ENCODE data around the gene GPC3. TPM values are rescaled to one million over a fixed set of nuclear protein-coding genes. Genes with fewer than 3 reads are reported as not detected.

The GPC3 gene
- total RNA-seq, 1 donor from 2014 or later: not detected

DNA sequence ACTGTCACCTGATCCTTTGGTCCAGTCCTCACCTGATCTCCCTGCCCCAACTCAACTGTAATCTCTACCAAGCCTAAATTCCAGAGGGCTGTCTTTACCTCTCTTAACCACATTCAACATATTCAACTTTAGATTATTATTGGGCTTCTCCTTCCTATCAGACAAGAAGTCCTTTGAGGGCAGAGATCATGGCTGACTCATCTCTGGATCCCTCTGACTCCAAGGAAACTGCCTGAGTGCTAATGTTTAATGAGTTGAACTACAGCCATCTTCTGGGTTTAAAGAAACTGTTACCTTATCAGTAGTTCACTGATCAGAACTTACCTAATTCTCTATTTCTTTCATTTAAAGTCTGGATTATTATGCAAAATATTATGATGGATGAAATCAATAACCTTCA, 135.7 kb downstream of the GPC3 start:
- DNase-seq (ENCODE audit: low read depth, low spot score): no peak

DNA sequence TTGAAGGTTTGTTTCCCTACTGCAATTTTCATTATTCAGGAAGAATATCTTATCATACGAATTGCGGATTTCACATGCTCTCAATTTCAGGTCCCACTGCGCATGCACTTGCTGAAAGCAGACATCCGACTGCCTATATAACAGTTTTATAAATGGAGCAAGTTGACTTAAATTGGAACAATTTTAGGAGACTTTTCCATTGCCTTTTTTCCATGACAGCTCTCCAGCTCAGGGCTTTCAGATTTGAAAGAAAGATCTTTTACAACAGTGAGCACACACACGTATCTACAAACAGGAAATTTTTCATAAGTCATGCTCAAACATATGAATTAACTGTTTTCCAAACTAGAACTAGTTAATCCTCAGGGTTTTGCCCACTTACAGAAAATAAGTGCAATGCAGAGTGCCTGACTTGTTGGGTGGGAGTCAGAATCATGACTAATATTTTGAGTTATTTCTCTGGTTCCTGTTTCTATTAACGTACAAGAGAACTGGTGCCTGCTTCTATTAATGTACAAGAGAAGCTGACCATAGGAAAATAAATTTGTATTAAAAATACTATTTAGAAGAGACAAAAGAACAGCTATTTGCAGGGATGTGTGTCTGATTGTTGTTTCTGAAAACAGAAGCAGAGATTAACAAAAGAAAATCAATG, 137.9 kb downstream of the GPC3 start:
- DNase-seq (ENCODE audit: low read depth, low spot score): no peak

DNA sequence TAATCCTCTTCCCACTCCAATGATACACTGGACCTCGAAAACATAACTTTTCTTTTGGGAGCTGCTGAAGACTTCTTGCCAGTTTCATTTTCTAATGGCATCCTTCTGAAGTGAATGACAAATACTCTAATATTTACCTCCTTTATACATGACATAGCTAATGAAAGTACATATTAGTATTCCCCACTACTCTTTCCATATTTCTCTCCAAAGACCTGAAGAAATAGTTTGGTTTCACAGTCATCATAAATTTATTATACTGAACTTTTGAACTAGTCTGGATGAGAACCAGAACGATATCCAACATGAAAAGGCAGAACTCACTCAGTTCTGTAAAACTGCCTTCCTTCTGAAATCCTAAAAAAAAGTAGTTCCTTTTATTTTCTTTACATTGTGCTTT, 139.1 kb downstream of the GPC3 start:
- DNase-seq (ENCODE audit: low read depth, low spot score): no peak

DNA sequence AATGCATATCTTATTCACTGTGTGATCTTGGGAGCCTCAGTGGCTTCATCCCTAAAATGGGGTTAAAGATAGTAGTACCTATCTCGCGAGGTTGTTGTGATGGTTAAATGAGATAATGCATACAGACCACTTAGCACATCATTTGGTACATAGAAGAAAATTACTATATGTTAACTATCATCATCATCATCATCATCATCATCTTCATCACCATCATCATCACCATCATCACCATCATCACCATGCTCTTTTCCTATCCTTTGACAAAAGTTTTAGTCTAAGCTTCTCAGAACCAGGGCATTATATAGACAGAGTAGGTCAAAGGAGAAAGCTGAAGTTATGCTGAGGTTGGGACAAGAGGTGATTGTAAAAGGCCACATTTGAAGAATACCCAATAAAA, 145.0 kb downstream of the GPC3 start:
- no peak for DNase-seq (ENCODE audit: low read depth, low spot score)

DNA sequence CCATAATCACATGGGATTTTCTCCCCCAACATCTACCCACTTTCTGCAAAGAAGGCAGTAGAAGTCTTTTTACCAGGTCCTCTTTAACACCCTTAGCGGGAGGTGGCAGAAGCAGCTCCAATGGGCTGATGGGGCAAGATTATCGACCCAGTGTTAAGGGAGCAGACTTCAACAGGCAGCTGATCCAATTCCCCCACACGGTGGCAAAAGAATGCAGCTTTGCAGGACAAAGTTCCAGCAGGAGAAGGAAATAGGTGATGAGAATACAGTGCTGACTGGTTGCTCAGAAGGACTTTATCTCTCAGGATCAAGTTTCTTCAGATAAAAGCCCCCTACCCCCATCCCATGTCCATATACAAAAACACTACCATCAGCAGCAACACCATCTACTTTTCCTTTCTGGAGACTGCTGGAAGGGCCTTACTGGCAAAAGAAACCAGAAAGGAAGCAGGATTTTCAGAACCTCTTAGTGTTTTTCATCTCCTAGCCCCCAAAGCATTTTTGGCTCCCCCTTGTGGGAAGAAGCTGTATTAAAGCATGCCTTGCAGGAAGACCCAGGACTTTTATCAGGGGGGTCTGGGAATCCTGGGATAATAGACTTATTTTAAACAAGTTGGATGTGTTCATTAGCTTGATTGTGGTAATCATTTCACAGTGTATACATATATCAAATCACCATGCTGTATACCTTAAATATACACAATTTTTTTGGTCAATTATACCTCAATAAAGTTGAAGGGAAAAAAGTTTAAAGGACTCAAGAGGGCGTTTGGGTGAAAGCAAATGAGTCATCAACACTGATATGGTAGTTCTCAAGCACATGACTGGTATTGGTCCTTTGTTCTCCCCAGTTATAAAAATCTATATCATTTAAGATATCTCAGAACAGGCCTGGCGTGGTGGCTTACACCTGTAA, 146.4 kb downstream of the GPC3 start:
- DNase-seq (ENCODE audit: low read depth, low spot score): peak; percentile 2

DNA sequence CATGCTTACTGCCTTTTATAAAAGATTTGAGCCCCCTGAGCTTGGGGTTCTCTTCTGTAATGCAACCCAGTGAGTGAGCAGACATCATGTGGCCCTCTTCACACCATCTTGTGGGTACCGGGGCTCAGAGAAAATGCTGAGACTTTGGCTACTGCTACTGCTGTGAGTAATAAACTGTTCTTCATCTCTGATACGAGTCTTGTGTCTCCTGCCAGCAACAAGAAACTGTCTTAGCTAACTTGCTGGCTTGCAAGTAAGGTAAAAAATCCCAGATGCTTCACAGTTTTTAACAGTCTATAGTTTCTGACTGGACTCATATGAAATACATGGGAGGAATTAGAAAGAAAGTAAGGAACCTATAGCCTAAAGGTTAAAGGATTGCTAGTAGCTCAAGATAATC, 148.3 kb downstream of the GPC3 start:
- no peak for DNase-seq (ENCODE audit: low read depth, low spot score)

DNA sequence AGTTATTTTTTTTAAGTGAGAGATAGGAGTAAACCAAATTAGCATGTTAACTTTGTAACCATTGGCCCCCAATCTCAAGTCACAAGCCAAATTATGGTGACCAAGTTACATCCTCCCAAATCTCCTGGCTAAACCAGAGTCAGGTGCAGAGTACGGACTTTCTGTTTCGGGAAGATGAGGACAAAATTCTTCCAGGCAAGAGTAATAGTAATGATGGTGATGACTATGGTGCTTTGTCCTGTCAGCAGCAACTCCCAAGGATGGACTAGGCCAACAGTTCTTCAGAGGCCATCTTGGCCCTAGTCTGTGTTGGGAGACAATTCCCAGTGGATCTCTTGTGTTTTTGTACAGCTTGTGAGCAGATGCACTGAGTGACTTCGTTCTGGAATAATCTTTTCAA, 148.8 kb downstream of the GPC3 start:
- DNase-seq (ENCODE audit: low read depth, low spot score): no peak

DNA sequence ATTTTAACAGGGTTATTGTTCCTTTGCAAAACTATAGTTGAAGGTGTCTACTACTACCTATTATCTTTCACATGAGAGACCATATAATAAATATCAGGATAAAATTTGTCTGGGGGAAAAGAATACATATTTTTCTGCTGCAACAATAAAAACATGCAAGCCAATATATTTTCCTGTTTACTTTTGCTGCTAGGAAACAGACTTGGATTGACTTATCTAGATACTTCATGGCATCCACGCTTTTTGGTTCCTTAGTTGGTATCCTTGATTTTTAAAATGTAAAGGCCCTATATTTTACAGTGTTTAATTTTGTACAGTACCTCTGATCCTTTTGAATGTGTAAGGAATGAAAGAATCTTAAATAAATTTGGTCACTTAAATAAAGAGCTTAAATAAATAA, 150.6 kb downstream of the GPC3 start:
- no peak for DNase-seq (ENCODE audit: low read depth, low spot score)

DNA sequence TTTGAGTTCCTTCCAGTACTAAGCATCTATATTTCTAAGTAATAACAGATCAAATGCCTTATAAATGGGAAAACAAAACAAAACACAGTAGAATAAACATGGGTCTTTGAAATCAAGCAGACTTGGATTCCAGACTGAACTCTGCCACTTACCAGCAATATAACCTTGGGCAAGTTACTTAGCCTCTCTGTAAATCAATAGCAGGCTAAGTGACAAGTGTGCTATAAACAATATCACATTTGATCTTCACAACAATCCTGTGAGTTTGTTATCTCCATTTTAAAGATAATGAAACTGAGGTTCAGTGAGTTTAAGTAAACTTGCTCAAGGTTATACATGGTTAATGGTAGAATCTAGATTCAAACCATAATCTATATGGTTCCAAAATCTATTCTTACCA, 165.8 kb downstream of the GPC3 start:
- DNase-seq (ENCODE audit: low read depth, low spot score): no peak

DNA sequence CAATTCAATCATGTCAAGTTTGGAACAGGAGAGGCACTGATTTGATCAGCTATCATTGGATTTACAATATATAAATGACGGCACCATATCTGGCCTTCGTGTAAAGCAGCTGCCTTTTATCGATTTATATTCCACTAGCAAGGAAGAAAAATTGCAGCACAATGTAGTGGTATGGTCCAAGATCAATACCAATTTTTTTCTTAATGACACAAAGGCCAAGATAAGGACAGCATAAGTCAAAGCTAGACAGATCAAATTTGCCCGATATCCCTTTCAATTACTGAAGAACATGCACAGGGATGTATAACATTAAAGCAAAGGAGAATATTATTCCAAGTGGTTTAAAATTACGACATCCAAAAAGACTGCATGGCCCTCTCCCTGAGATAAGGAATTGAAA, 167.4 kb downstream of the GPC3 start:
- no peak for DNase-seq (ENCODE audit: low read depth, low spot score)

DNA sequence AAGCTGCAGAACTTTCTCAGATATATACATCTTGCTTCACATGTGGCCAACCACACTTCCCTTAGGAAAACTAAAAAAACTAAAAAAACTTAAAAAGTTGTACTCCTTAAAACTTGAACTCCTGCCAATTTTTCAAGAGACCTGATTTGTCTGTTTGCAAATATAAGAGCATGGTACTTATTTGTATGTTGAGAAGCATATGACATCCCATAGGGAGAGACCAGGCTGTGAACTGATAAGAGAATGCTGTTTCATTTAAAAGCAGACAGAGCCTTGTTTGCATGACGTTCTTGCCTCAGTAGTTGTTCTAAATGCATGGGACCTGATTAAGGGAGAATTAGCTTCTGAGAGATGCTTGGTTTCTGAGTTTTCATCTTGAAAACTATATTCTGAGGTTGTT, 169.9 kb downstream of the GPC3 start:
- no peak for DNase-seq (ENCODE audit: low read depth, low spot score)

DNA sequence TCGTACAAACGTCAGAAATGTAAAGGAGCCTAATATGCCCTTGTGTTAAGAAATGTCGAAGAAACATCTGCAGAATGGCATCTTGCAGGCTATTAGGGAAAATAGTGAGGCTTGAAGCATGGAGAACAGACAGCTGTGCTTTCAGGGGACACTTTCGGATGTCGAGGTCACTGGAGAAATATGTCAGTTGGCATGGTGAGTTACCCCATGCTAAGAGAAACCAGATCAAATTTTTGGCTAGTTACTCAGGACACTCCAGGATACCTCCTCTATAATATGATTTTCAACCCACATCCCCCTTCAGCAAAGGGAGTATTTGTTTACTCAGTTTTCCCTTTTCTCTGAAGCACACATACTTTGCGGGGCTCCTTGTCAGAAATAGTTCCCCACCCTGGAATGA, 171.4 kb downstream of the GPC3 start:
- DNase-seq (ENCODE audit: low read depth, low spot score): no peak

DNA sequence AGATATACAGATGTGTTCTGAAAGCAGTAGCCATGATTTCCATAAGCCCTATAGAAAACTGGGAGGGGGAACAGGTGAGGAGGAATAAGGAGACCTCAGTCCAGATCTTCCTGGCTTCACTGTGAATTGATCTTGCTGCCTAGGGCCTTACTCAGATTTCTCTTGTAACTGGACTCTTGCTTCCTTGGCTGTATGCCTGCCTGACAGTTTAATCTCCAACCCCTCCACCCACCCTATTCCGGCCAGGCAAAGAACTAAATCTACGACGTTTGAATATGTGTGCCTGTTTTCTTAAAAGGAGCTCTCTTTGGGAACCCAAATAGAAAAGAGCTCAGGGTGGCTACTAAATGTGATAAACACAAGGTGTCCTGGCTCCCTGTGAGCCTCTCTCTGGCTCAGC, 173.0 kb downstream of the GPC3 start:
- DNase-seq (ENCODE audit: low read depth, low spot score): no peak

DNA sequence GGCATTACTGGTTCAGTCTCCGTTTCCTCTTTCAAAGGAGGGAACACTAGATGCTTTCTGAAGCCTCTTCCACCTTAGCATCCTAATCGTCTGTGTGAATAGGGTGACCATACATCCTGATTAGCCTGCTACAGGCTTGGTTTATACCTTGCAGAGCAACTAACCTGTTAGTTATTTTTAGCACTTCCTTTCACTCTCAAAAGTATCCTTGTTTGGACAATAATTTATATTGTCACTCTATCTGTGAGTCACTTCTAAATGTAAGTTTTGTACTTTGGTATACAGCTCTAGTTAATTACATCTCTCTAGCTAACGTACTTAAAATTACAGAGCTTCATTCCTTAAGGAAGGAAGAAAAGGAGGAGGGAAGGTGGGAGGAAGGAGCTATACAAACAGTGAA, 174.5 kb downstream of the GPC3 start:
- no peak for DNase-seq (ENCODE audit: low read depth, low spot score)

DNA sequence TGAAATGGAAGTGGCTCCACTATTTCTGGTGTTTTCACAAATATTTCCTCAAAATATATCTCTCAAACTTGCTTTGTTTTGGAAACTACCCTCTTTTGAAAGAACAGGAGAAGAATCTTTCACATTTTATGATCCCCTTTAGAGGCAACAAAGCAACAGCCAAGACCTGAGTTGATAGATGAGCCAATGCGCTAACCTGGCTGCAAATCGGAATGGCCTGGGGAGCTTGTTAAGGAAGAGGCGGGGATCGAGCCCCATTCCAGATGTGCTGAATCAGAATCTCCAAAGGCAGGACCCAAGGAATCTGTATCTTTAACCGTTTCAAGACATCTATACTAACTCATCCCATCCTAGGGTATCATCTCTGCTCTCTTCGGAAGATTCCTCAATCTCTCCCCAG, 181.3 kb downstream of the GPC3 start:
- DNase-seq (ENCODE audit: low read depth, low spot score): no peak

DNA sequence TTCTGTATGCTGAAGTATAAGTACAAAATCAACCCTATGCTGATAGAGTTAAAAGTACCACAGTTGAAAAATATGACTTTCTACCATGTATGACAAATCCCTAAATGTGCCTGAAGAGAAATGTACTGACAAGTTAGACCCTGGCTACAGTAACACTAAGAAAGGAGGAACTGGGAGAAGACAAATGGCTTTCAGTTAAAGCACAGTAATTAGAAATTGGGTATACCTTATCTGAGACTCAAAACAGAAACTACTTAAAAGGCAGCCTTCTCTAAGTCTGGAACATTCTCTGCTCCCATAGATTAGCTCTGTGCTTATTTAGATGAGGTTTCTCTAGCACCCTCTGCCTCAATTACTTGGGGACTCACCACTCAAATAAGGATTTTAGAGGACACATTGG, 189.1 kb downstream of the GPC3 start:
- DNase-seq (ENCODE audit: low read depth, low spot score): no peak

DNA sequence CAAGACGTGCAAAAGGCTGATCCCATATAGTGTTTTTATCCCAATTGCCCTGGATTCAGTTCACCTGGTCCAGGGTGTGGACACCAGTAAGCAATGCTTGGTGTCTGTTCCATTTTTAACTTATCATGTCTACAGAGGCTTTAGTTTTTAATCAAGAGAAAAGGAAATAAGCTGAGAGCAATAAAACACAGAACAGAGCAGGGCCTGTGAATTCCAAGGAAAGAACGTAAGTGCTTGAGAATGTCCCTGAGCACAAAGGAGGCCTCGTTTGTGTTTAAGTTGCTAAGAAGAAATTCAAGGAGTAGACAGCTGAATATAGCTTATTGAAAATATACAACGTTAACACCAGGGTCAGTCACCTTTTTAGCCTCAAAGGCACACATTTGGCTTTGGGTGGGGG, 191.3 kb downstream of the GPC3 start:
- DNase-seq (ENCODE audit: low read depth, low spot score): no peak

DNA sequence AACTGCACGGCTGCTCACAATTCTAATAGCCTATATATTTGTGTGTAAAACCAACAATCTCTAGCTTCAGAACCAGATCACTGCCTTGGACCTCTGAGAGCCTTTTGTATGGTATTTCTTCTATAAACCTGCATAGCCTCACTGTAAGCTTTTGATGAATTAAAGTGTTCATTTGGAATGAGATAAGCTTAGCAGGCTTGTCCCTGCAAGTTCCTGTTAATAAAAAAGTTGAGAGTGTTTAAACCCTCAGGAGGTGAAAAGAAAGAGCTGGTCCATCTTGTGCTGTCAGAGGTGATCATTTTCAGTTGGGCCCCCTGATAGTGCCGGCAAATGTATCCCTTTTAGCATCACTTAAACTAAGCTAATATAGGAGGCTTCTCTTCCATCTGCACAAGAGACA, 191.8 kb downstream of the GPC3 start:
- DNase-seq (ENCODE audit: low read depth, low spot score): no peak

DNA sequence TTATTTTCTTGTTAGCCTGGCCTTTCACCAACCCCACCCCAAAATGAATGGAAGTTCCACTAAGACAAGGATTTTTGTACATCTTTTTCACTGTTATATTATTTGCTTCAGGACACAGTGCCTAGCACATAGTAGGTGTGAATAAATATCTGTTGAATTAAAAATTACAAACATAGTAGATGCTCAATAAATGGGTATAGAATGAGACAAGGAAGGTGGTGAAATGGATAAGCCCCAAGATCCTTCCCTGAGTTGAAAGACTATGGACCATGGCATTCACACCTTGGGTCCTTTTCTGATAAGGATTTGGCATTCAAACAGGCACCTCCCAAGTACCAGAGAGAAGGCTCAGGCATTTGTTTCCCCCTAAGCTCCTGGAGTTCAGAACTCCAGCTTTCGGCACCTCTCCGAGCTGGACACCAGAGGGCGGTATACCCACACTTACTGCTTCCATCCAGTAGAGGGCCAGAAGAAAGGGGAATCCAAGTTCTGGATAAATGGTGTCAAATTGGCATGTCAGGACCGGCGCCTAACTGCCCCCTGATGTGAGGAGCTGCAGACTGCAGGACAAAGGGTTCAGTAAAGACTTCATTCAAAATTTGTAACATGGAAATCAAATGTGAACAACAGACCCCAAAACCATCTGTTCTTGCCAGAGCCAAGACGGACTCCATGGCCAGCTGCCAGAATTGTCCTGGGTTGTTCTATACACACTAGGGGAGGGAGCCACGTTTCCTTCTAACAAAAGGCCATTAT, 193.0 kb downstream of the GPC3 start:
- peak; percentile 30 for DNase-seq (ENCODE audit: low read depth, low spot score)

DNA sequence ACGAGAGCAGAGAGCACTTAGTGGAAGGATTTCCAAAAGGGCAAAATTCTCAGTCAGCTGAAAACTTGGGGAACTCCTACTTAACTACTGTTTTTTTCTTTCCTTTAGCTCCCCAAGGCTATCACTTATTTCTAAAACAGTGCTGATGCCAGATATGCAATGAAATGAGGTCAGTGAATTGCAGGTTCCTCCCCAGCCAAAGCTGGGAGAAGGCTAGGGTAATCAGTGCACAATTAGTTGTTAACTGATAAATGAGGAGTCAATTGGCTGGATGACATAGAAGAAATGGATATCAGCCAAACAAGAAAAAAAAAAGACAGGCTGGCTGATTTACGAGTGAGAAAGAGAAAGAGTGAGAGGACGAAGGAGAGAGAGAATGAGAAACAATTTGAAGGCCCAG, 195.6 kb downstream of the GPC3 start:
- DNase-seq (ENCODE audit: low read depth, low spot score): no peak

DNA sequence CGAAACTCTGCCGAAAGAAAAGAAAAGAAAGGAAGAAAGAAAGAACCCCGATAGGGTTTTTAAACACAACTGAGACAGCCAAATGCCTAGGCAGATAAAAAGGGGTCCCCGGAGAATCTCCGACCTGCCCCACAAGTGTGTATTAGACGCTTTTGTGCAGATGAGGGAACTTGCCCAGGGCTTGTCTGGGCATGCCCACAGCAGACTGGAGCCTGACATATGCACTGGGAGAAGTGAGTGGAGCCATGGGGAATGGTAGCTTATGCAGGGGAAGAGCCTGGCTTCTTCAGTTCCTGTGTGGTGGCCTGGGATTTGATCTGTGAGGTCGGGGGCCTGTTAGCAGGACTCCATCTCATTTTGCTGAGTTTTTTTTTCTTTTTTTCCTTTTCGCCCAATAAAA, 199.0 kb downstream of the GPC3 start:
- DNase-seq (ENCODE audit: low read depth, low spot score): no peak

DNA sequence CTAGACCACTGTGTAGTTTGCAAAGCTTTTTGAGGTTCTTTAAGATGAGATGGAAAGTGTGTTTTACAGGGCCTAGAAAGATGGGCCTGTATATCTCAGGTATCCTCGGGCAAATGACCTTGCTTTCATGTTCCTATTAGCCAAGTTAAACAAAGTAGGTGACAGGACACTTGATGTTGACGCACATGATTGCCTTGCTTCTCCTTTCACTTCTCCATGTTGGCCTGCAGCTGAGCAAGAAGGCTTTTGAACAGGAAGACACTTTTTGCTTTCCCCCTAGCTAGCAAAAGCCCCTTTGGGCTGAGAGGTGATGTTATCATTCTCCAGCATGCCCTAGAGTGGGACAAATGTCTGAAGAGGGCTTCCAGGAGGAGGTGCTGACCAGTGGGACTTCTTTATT, 202.1 kb downstream of the GPC3 start:
- DNase-seq (ENCODE audit: low read depth, low spot score): no peak
